HEK293 (cell line): Measurements from ENCODE around the gene BTBD18.
A peak's percentile ranks its signal among the peaks of the same experiment; 100 is the strongest.

Experiments
- CTCF ChIA-PET: fragments of 350-600 bp; formaldehyde crosslinking; extraction: SDS; loops from one replicate; lab custom pipeline; 2021; ENCODE audit warnings: antibody characterized with exemption; lab: Yijun Ruan, JAX
- POLR2A ChIA-PET: fragments of 300-600 bp; formaldehyde crosslinking; extraction: SDS; loops from one replicate; lab custom pipeline; 2020; ENCODE audit warnings: antibody characterized with exemption, inconsistent platforms; lab: Yijun Ruan, JAX
- H3K27ac ChIP-seq: fragments of 200-500 bp; sonication (Bioruptor generic); 2 replicates; pipeline ENCODE4 v1.5.1; 2014; ENCODE audit warnings: low read depth, low read length, control low read depth, inconsistent platforms; ENCODE audit errors: extremely low read depth
- H3K36me3 ChIP-seq, 2 experiments: fragments of 200-500 bp in 1 of 2; sonication (Bioruptor generic) in 1 of 2; 1 replicate in 1 of 2; 2 replicates in 1 of 2; pipeline ENCODE4 v1.5.1; 2014 to 2017; ENCODE audit warnings: inconsistent platforms in 2 of 2, low read length in 2 of 2; ENCODE audit not compliant: control insufficient read depth in 2 of 2, insufficient read depth in 1 of 2
- H3K4me1 ChIP-seq: fragments of 200-500 bp; sonication (Bioruptor generic); 2 replicates; pipeline ENCODE4 v1.5.1; 2014; ENCODE audit warnings: mild to moderate bottlenecking, low read length, inconsistent platforms; ENCODE audit not compliant: control insufficient read depth, insufficient read depth
- H3K4me3 ChIP-seq: 2 replicates; pipeline ENCODE4 v1.5.1; 2011; ENCODE audit warnings: low read depth, mild to moderate bottlenecking, control low read depth, low read length, moderate library complexity
- H3K9me3 ChIP-seq: fragments of 200-500 bp; sonication (Bioruptor generic); 2 replicates; pipeline ENCODE4 v1.5.1; 2014; ENCODE audit warnings: low read depth, low read length, inconsistent platforms; ENCODE audit not compliant: control insufficient read depth, insufficient read depth
- EGR2 ChIP-seq: fragments of 450-650 bp; formaldehyde crosslinking; IDR thresholded peaks from 2 replicates; pipeline ENCODE4 v1.5.1; 2016; ENCODE audit warnings: low read depth, missing biosample characterization, missing genetic modification characterization
- GLIS1 ChIP-seq: fragments of 450-650 bp; formaldehyde crosslinking; IDR thresholded peaks from 2 replicates; pipeline ENCODE4 v1.5.1; 2016; ENCODE audit warnings: missing biosample characterization, missing genetic modification characterization
- IKZF3 ChIP-seq: fragments of 450-650 bp; IDR thresholded peaks from 2 replicates; pipeline ENCODE4 v1.5.0; 2018; ENCODE audit warnings: missing biosample characterization, mild to moderate bottlenecking, missing genetic modification characterization, moderate library complexity
- OSR2 ChIP-seq: fragments of 450-650 bp; formaldehyde crosslinking; IDR thresholded peaks from 2 replicates; pipeline ENCODE4 v1.5.1; 2016; ENCODE audit warnings: missing biosample characterization, missing genetic modification characterization
- PRDM1 ChIP-seq: fragments of 450-650 bp; formaldehyde crosslinking; IDR thresholded peaks from 2 replicates; pipeline ENCODE4; 2016; ENCODE audit warnings: missing biosample characterization, missing genetic modification characterization
- SP7 ChIP-seq: fragments of 450-650 bp; formaldehyde crosslinking; IDR thresholded peaks from 2 replicates; pipeline ENCODE4 v1.5.1; 2016; ENCODE audit warnings: missing biosample characterization, missing genetic modification characterization
- ZBTB17 ChIP-seq: fragments of 450-650 bp; formaldehyde crosslinking; IDR thresholded peaks from 2 replicates; pipeline ENCODE4 v1.5.1; 2016; ENCODE audit warnings: missing biosample characterization, missing genetic modification characterization
- ZBTB21 ChIP-seq: fragments of 450-650 bp; formaldehyde crosslinking; IDR thresholded peaks from 2 replicates; pipeline ENCODE4 v1.5.1; 2017; ENCODE audit warnings: missing biosample characterization, missing genetic modification characterization
- ZEB2 ChIP-seq: fragments of 450-650 bp; formaldehyde crosslinking; IDR thresholded peaks from 2 replicates; pipeline ENCODE4 v1.5.1; 2016; ENCODE audit warnings: missing biosample characterization, missing genetic modification characterization
- ZNF148 ChIP-seq: fragments of 450-650 bp; formaldehyde crosslinking; IDR thresholded peaks from 2 replicates; pipeline ENCODE4 v1.5.0; 2017; ENCODE audit warnings: missing biosample characterization, missing genetic modification characterization, borderline replicate concordance
- ZNF2 ChIP-seq: fragments of 450-650 bp; formaldehyde crosslinking; IDR thresholded peaks from 2 replicates; pipeline ENCODE4 v1.5.1; 2016; ENCODE audit warnings: missing biosample characterization, missing genetic modification characterization
- ZNF354C ChIP-seq: fragments of 450-650 bp; formaldehyde crosslinking; IDR thresholded peaks from 2 replicates; pipeline ENCODE4 v1.5.1; 2016; ENCODE audit warnings: missing biosample characterization, missing genetic modification characterization, low read depth, borderline replicate concordance
- ZNF366 ChIP-seq: fragments of 450-650 bp; formaldehyde crosslinking; conservative IDR thresholded peaks from 2 replicates; pipeline ENCODE4 v1.5.1; 2016; ENCODE audit warnings: missing biosample characterization, missing genetic modification characterization
- ZNF548 ChIP-seq: fragments of 450-650 bp; formaldehyde crosslinking; IDR thresholded peaks from 2 replicates; pipeline ENCODE4 v1.5.1; 2016; ENCODE audit warnings: missing biosample characterization, missing genetic modification characterization
- ZNF560 ChIP-seq: fragments of 450-650 bp; formaldehyde crosslinking; IDR thresholded peaks from 2 replicates; pipeline ENCODE4 v1.5.1; 2017; ENCODE audit warnings: missing biosample characterization, missing genetic modification characterization, borderline replicate concordance
- ZNF629 ChIP-seq: fragments of 450-650 bp; formaldehyde crosslinking; IDR thresholded peaks from 2 replicates; pipeline ENCODE4 v1.5.1; 2017; ENCODE audit warnings: missing biosample characterization, missing genetic modification characterization
- ZNF654 ChIP-seq: fragments of 450-650 bp; formaldehyde crosslinking; IDR thresholded peaks from 2 replicates; pipeline ENCODE4 v1.5.1; 2016; ENCODE audit warnings: low read depth, missing biosample characterization, missing genetic modification characterization
- ZSCAN5A ChIP-seq: fragments of 450-650 bp; formaldehyde crosslinking; IDR thresholded peaks from 2 replicates; pipeline ENCODE4 v1.5.1; 2016; ENCODE audit warnings: missing biosample characterization, missing genetic modification characterization
- ZXDB ChIP-seq: fragments of 450-650 bp; formaldehyde crosslinking; IDR thresholded peaks from 2 replicates; pipeline ENCODE4 v1.5.1; 2016; ENCODE audit warnings: missing biosample characterization, missing genetic modification characterization
- TF ChIP-seq, protein P1 (sequence below): fragments of 450-650 bp; formaldehyde crosslinking; IDR thresholded peaks from 2 replicates; pipeline ENCODE4; 2016; ENCODE audit warnings: missing biosample characterization, missing genetic modification characterization
- TF ChIP-seq, protein P2 (sequence below): fragments of 450-650 bp; formaldehyde crosslinking; IDR thresholded peaks from 2 replicates; pipeline ENCODE4 v1.5.1; 2016; ENCODE audit warnings: missing biosample characterization, missing genetic modification characterization
- TF ChIP-seq, protein P3 (sequence below): fragments of 450-650 bp; formaldehyde crosslinking; IDR thresholded peaks from 2 replicates; pipeline ENCODE4 v1.5.1; 2016; ENCODE audit warnings: missing biosample characterization, missing genetic modification characterization

BTBD18 gene

GRCh38 chr11:57801183-57801485, 49.5 kb upstream of the BTBD18 start:
- H3K27ac ChIP-seq, result no peak overlapping the region
- peaks cover 31 to 71% of the 10 kb centered on the region in 2 experiments for H3K36me3 ChIP-seq
- no peak overlapping the region for H3K4me3 ChIP-seq
- TF ChIP-seq ZSCAN5A (tag by site-specific recombination) (no peak), ZNF354C (no peak)
- TF ChIP-seq, protein P1, sequence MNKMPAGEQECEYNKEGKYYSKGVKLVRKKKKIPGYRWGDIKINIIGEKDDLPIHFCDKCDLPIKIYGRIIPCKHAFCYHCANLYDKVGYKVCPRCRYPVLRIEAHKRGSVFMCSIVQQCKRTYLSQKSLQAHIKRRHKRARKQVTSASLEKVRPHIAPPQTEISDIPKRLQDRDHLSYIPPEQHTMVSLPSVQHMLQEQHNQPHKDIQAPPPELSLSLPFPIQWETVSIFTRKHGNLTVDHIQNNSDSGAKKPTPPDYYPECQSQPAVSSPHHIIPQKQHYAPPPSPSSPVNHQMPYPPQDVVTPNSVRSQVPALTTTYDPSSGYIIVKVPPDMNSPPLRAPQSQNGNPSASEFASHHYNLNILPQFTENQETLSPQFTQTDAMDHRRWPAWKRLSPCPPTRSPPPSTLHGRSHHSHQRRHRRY (tag by site-specific recombination), result no peak
- POLR2A ChIA-PET, result interaction anchor here (1.0 to 2.0 kb wide), 8 partner anchors 11 to 129 kb away, joined by 3 to 16 read pairs (median 7); partner anchors contain the start of genes CTNND1, MED19, SELENOH and TMX2
- H3K9me3 ChIP-seq, result no peaks in the 10 kb centered on the region
- CTCF ChIA-PET, result interaction anchor here (0.5 to 5.6 kb wide), 48 partner anchors 10 to 1347 kb away, joined by 3 to 151 read pairs (median 5); partner anchors contain the start of genes BTBD18, CTNND1, SELENOH and UBE2L6
- no peaks in the 10 kb centered on the region for H3K4me1 ChIP-seq

DNA sequence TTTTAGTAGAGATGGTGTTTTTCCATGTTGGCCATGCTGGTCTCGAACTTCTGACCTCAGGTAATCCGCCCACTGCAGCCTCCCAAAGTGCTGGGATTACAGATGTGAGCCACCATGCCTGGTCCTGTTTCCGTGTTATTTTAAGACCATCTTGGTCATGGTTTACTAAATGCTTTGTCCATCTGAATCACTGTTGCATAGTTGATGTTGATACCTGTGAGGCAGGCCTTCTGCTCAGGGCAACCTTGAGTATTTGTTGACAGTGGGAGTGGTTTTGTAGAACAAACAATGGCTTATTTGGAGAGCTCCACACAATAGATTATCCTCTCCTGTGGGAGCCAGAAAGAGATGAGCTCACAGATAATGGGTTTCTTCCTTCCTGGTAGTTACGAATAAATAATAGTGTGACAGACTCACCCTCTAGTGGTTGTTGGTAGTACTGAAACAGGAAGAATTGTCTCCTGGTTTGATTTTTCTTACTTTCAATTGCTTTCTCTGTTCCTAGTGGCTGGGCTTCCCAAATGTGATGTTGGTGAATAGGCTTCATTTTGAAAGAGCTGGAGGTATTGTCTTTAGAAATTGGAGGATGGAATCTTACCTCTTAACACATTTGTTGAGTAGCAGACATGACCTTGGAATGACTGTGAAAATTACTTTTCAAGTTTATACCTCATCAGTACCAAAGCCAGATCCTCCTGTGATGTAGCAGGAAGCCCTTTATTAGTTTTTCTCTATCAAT, 49.0 kb upstream of the BTBD18 start:
- ChIA-PET POLR2A (interaction anchor here (0.5 to 2.0 kb wide), 10 partner anchors 10 to 129 kb away, joined by 3 to 16 read pairs (median 6); partner anchors contain the start of genes CTNND1, MED19, SELENOH and TMX2), CTCF (interaction anchor here (0.5 to 5.6 kb wide), 56 partner anchors 9 to 1348 kb away, joined by 3 to 151 read pairs (median 4); partner anchors contain the start of genes BTBD18, CTNND1, SELENOH and UBE2L6)
- Histone ChIP-seq H3K27ac (no peak overlapping the region), H3K4me1 (no peaks in the 10 kb centered on the region), H3K4me3 (no peak overlapping the region), H3K9me3 (no peaks in the 10 kb centered on the region), H3K36me3 (peaks cover 25 to 70% of the 10 kb centered on the region in 2 experiments)
- peak; percentile 85 for TF ChIP-seq PRDM1 (tag by site-specific recombination)
- peak; percentile 63; the same call in 1 of the 2 replicates for TF ChIP-seq ZEB2
- TF ChIP-seq GLIS1 (tag by site-specific recombination), result peak; percentile 25
- no peak for TF ChIP-seq ZNF560
- peak; percentile 67 for TF ChIP-seq ZNF366 (tag by site-specific recombination)
- 0 out of 2 replicates have a peak, but pooled peaks have one; percentile 27 for TF ChIP-seq SP7 (tag by site-specific recombination)
- 0 out of 2 replicates have a peak, but pooled peaks have one; percentile 6 for TF ChIP-seq EGR2 (tag by site-specific recombination)
- TF ChIP-seq OSR2 (tag by site-specific recombination), result peak; percentile 56; the same call in 1 of the 2 replicates
- TF ChIP-seq ZNF148 (tag by site-specific recombination), result no peak
- 0 out of 2 replicates have a peak, but pooled peaks have one; percentile 20 for TF ChIP-seq ZBTB21
- TF ChIP-seq ZBTB17 (tag by site-specific recombination), result peak; percentile 95
- TF ChIP-seq ZNF2, result 0 out of 2 replicates have a peak, but pooled peaks have one; percentile 41
- TF ChIP-seq, protein P2, sequence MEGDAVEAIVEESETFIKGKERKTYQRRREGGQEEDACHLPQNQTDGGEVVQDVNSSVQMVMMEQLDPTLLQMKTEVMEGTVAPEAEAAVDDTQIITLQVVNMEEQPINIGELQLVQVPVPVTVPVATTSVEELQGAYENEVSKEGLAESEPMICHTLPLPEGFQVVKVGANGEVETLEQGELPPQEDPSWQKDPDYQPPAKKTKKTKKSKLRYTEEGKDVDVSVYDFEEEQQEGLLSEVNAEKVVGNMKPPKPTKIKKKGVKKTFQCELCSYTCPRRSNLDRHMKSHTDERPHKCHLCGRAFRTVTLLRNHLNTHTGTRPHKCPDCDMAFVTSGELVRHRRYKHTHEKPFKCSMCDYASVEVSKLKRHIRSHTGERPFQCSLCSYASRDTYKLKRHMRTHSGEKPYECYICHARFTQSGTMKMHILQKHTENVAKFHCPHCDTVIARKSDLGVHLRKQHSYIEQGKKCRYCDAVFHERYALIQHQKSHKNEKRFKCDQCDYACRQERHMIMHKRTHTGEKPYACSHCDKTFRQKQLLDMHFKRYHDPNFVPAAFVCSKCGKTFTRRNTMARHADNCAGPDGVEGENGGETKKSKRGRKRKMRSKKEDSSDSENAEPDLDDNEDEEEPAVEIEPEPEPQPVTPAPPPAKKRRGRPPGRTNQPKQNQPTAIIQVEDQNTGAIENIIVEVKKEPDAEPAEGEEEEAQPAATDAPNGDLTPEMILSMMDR (tag by site-specific recombination), result peak; percentile 46; the same call in 1 of the 2 replicates
- TF ChIP-seq ZNF654, result peak; percentile 78
- TF ChIP-seq, protein P3, sequence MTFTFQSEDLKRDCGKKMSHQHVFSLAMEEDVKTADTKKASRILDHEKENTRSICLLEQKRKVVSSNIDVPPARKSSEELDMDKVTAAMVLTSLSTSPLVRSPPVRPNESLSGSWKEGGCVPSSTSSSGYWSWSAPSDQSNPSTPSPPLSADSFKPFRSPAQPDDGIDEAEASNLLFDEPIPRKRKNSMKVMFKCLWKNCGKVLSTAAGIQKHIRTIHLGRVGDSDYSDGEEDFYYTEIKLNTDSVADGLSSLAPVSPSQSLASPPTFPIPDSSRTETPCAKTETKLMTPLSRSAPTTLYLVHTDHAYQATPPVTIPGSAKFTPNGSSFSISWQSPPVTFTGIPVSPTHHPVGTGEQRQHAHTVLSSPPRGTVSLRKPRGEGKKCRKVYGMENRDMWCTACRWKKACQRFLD, result no peak
- peak; percentile 74; the same call in 1 of the 2 replicates for TF ChIP-seq IKZF3 (tag by site-specific recombination)
- TF ChIP-seq ZNF548 (tag by site-specific recombination), result no peak
- TF ChIP-seq ZXDB (tag by site-specific recombination), result no peak
- peak; percentile 58; the same call in 1 of the 2 replicates for TF ChIP-seq ZNF629 (tag by site-specific recombination)
